A673 (cell line): ENCODE measurements around the gene ERC1. TPM values are rescaled to one million over a fixed set of nuclear protein-coding genes. Genes with fewer than 3 reads are reported as not detected.
A peak's percentile ranks its signal among the peaks of the same experiment; 100 is the strongest.

Experiments used
- BruUV-seq: library from RNA; stranded (reverse); fragments of 400-500 nt; replicated peaks from 2 replicates; lab custom pipeline; 2021; lab: Mats Ljungman, UMichigan
- CTCF ChIA-PET: fragments of 300-600 bp; sonication (Branson Sonifier 250); formaldehyde crosslinking; loops from one replicate; lab custom pipeline; 2022; ENCODE audit warnings: antibody characterized with exemption; lab: Charles Lee
- POLR2A ChIA-PET: fragments of 300-600 bp; sonication (Branson Sonifier 250); formaldehyde crosslinking; loops from one replicate; lab custom pipeline; 2022; ENCODE audit warnings: antibody characterized with exemption; ENCODE audit not compliant: low non-redundant PET; lab: Charles Lee
- DNase-seq: peaks from one replicate; pipeline ENCODE4 v3.0.0-alpha.2; 2015; ENCODE audit warnings: low spot score
- H3K27ac ChIP-seq: fragments of 200-600 bp; sonication (generic); 2 replicates; pipeline ENCODE4 v1.5.1; 2016; ENCODE audit warnings: mixed run types, low read depth, mild to moderate bottlenecking, mixed read lengths, antibody characterized with exemption, low read length; ENCODE audit not compliant: poor library complexity, severe bottlenecking
- H3K27me3 ChIP-seq: fragments of 200-600 bp; sonication (generic); replicated peaks from 2 replicates; pipeline ENCODE4 v1.6.1; 2017; ENCODE audit warnings: mixed run types, low read depth, mild to moderate bottlenecking, mixed read lengths, antibody characterized with exemption, low read length; ENCODE audit not compliant: insufficient read depth, poor library complexity
- H3K36me3 ChIP-seq: fragments of 200-600 bp; sonication (generic); 2 replicates; pipeline ENCODE4 v1.6.1; 2016; ENCODE audit warnings: mixed run types, mild to moderate bottlenecking, mixed read lengths, antibody characterized with exemption, low read length; ENCODE audit not compliant: insufficient read depth, poor library complexity, severe bottlenecking
- H3K4me1 ChIP-seq: fragments of 200-600 bp; sonication (generic); 2 replicates; pipeline ENCODE4 v1.6.1; 2017; ENCODE audit warnings: mixed run types, mild to moderate bottlenecking, mixed read lengths, antibody characterized with exemption, low read length; ENCODE audit not compliant: insufficient read depth, poor library complexity, severe bottlenecking
- H3K4me3 ChIP-seq: fragments of 200-600 bp; sonication (generic); 2 replicates; pipeline ENCODE4 v1.5.1; 2016; ENCODE audit warnings: low read depth, mixed run types, mild to moderate bottlenecking, mixed read lengths, low read length; ENCODE audit not compliant: poor library complexity, severe bottlenecking
- H3K9me3 ChIP-seq: fragments of 200-600 bp; sonication (generic); 2 replicates; pipeline ENCODE4 v1.6.1; 2016; ENCODE audit warnings: mixed run types, low read depth, mild to moderate bottlenecking, mixed read lengths, antibody characterized with exemption, low read length; ENCODE audit not compliant: poor library complexity, severe bottlenecking
- EZH2 ChIP-seq: fragments of 200-600 bp; sonication (generic); IDR thresholded peaks from 2 replicates; pipeline ENCODE4 v1.6.1; 2017; ENCODE audit warnings: borderline replicate concordance, low read depth, mild to moderate bottlenecking, mixed read lengths, antibody characterized with exemption, low read length; ENCODE audit not compliant: poor library complexity, severe bottlenecking
- intact Hi-C: fragments of 100-400 bp; cut with micrococcal nuclease; formaldehyde crosslinking; loops from one replicate; pipeline ENCODE4 v1.10.0; 2022; ENCODE audit not compliant: unreplicated experiment
- total RNA-seq: library from RNA; stranded (reverse); gene quantifications from 2 replicates; pipeline ENCODE4 v1.2.3, GENCODE V29; 2021
- TF ChIP-seq, protein P1 (sequence below): fragments of 300-800, 200-600 bp; sonication (generic); conservative IDR thresholded peaks from 2 replicates; pipeline ENCODE4 v1.5.1; 2017; ENCODE audit warnings: low read depth, mild to moderate bottlenecking, antibody characterized with exemption, low read length, moderate library complexity, mixed read lengths

Gene ERC1
- total RNA-seq, 1 experiment from 2014 or later: 60.7 TPM

DNA sequence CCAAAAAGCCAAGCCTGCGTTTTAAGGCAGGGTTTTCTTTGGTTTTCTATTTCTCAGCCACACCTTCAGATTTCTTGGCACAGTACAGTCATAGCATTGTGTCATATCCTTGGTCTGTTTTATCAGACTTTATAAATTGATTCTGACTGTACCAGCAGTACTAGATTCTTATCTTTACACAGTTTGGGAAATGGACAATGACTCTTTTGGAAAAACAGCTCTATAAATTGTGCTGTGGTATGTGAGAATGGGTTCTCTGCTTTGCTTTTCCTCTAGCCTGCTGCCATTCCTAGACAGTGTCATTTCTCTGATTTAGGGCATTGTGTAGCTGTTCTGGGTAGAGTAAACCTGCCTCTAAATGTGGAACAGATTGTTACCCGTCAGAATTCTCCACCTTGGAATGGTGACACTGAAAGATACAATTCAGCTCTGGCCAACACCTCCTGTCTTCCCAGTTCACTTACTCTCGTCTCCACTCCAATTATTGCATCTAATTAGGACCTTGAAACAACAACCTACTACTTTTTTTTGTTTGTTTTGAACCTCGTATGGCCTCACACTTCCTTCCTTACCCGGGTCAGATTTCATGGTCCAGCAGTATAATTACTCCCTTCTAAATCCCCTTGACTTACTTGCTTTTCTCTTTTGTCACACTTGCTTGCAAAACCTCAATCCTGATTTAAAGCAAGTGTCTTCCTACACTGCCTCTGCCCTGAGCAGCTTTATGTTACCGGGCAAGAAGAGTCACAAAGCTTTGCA lies 226.3 kb downstream of the ERC1 start:
- peaks cover 19% of the 10 kb centered on the region for H3K4me1 ChIP-seq
- H3K4me3 ChIP-seq: no peak overlapping the region
- H3K9me3 ChIP-seq: no peaks in the 10 kb centered on the region
- peak overlapping the region; percentile 3 for H3K27ac ChIP-seq
- TF ChIP-seq, protein P1, sequence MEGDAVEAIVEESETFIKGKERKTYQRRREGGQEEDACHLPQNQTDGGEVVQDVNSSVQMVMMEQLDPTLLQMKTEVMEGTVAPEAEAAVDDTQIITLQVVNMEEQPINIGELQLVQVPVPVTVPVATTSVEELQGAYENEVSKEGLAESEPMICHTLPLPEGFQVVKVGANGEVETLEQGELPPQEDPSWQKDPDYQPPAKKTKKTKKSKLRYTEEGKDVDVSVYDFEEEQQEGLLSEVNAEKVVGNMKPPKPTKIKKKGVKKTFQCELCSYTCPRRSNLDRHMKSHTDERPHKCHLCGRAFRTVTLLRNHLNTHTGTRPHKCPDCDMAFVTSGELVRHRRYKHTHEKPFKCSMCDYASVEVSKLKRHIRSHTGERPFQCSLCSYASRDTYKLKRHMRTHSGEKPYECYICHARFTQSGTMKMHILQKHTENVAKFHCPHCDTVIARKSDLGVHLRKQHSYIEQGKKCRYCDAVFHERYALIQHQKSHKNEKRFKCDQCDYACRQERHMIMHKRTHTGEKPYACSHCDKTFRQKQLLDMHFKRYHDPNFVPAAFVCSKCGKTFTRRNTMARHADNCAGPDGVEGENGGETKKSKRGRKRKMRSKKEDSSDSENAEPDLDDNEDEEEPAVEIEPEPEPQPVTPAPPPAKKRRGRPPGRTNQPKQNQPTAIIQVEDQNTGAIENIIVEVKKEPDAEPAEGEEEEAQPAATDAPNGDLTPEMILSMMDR: no peak
- no peak for TF ChIP-seq EZH2
- H3K36me3 ChIP-seq: no peaks in the 10 kb centered on the region
- intact Hi-C loops: no loop called here
- H3K27me3 ChIP-seq: no peaks in the 10 kb centered on the region
- no TSS peak for BruUV-seq
- POLR2A ChIA-PET: no interaction called here
- peak; percentile 38 for DNase-seq
- CTCF ChIA-PET: no interaction called here

DNA sequence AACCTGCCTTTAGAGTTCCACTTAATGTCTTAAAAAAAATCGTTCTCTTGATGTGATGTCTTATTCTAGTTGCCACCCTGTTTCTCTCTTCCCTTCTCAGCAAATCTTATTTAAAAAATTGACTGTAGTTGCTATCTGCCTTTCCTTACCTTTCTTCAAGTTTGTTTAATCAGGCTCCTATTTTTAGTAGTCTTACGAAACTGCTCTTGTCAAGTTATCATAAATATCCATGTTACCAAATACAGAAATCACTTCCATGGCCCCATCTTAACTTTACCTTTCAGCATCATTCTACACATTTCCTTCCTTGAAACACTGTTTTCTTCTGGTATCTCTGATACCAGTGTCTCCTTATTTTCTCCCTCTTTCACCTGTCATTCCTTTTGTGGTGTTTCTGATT lies 227.3 kb downstream of the ERC1 start:
- BruUV-seq: no TSS peak
- peaks cover 23% of the 10 kb centered on the region for H3K4me1 ChIP-seq
- no peaks in the 10 kb centered on the region for H3K27me3 ChIP-seq
- TF ChIP-seq, protein P1: no peak
- TF ChIP-seq EZH2: no peak
- H3K36me3 ChIP-seq: no peaks in the 10 kb centered on the region
- no peak for DNase-seq
- ChIA-PET CTCF (no interaction called here), POLR2A (no interaction called here)
- no peak overlapping the region for H3K27ac ChIP-seq
- no peaks in the 10 kb centered on the region for H3K9me3 ChIP-seq
- intact Hi-C loops: no loop called here
- no peak overlapping the region for H3K4me3 ChIP-seq

DNA sequence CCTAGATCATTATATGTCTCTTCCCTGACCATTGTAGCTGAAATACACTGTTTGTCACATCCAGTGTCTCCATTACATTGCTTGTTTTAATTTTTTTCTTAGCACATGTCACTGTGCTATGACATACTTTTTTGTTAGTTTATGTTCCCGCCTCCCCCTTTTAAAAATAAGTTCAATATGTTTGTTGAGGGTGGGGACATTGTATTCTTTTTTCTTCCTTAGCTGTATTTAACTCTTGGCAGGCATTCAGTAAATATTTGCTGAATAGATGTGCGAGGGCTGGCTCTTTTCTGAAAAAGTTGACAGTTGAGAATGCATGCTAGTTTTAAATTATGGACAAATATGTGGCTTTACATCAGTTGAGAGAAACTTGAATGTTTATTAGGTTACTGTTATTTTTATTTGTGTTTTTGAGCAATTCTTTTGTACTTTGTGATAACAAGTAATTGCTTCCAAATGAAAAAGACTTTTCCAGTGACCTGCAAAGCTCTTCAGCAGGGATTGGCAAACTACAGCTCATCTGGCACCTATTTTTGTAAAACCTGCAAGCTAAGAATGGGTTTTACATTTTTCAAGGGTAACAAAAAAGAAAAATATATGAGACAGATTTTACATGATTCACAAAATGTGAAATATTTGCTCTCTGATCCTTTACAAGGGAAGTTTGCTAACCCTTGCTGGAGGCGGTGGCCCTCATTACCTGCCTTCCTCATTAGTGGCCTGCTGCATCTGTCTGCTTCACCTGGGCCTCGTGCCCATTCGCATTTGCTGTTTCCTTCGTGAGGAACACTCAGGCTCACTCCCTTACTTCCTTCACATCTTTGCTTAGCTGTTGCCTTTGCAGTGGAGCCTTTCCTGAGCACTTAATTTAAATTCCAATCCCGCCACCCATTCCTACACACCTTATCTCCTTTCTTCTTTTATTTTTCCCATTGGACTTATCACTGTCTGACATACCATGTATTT lies 229.4 kb downstream of the ERC1 start:
- no peak for TF ChIP-seq EZH2
- TF ChIP-seq, protein P1: no peak
- Histone ChIP-seq H3K27me3 (no peaks in the 10 kb centered on the region), H3K9me3 (no peaks in the 10 kb centered on the region), H3K4me3 (no peak overlapping the region), H3K36me3 (no peaks in the 10 kb centered on the region), H3K4me1 (peaks cover 29% of the 10 kb centered on the region), H3K27ac (no peak overlapping the region)
- ChIA-PET POLR2A (no interaction called here), CTCF (no interaction called here)
- no peak for DNase-seq
- BruUV-seq: no TSS peak
- intact Hi-C loops: no loop called here
